Adipose tissue (tissue), 3 donors: ENCODE results near the gene PIP4K2B. TPM values are rescaled to one million over a fixed set of nuclear protein-coding genes. Genes with fewer than 3 reads are reported as not detected.
A peak's percentile ranks its signal among the peaks of the same experiment; 100 is the strongest.

Experiments used
- H3K27ac ChIP-seq: one replicate; pipeline ENCODE4 v1.5.1; 2013; ENCODE audit warnings: low read depth, low read length
- WGBS, 3 donors: extraction: QIAGEN DNeasy Blood & Tissue Kit; methylation state at CpG; one replicate each; pipeline ENCODE4 v1.1.7; 2013; 5-methylcytosine and 5-hydroxymethylcytosine counted together
- polyA plus RNA-seq, 3 donors: library from polyadenylated mRNA; stranded (reverse); fragments of 200-250 nt; gene quantifications; one replicate each; pipeline ENCODE4 v1.2.3, GENCODE V29; 2013
- donor health status: healthy with polysubstance abuse.
- donor health status: Bipolar disorder and iron deficiency.
- donor health status: healthy.

The PIP4K2B gene
- polyA plus RNA-seq, 3 donors: 10.0 to 27.3 (median 18.8) TPM

GRCh38 chr17:38786372-38786771, 13.0 kb downstream of the PIP4K2B start:
- WGBS, 3 donors: 78 to 82% (median 81%) methylated on average over 6 of the region's 6 CpGs
- no peak overlapping the region for H3K27ac ChIP-seq

GRCh38 chr17:38783227-38783626, 16.1 kb downstream of the PIP4K2B start:
- no peak overlapping the region for H3K27ac ChIP-seq
- 91 to 94% (median 94%) methylated on average over 3 of the region's 3 CpGs for WGBS, 3 donors

- 86 to 93% (median 89%) methylated on average over 23 of the region's 23 CpGs for WGBS, 3 donors
- no peak overlapping the region for H3K27ac ChIP-seq
Observed at GRCh38 chr17:38779965-38780752, 19.2 kb downstream of the PIP4K2B start.

GRCh38 chr17:38777641-38778250, 21.6 kb downstream of the PIP4K2B start:
- WGBS, 3 donors: 73 to 81% (median 75%) methylated on average over 7 of the region's 7 CpGs
- H3K27ac ChIP-seq: no peak overlapping the region

GRCh38 chr17:38773258-38773657, 26.1 kb downstream of the PIP4K2B start:
- H3K27ac ChIP-seq: no peak overlapping the region

GRCh38 chr17:38768417-38768816, 30.9 kb downstream of the PIP4K2B start:
- H3K27ac ChIP-seq: no peak overlapping the region
- 56 to 70% (median 60%) methylated on average over 6 of the region's 6 CpGs for WGBS, 3 donors

GRCh38 chr17:38766341-38766740, 33.0 kb downstream of the PIP4K2B start:
- 88 to 91% (median 91%) methylated on average over 5 of the region's 5 CpGs for WGBS, 3 donors
- H3K27ac ChIP-seq: no peak overlapping the region

GRCh38 chr17:38762231-38762630, 37.1 kb downstream of the PIP4K2B start:
- 83 to 87% (median 86%) methylated on average over 3 of the region's 3 CpGs for WGBS, 3 donors

GRCh38 chr17:38761612-38762011, 37.7 kb downstream of the PIP4K2B start:
- H3K27ac ChIP-seq: no peak overlapping the region
- WGBS, 3 donors: 80 to 84% (median 83%) methylated on average over 4 of the region's 4 CpGs

More at GRCh38 chr17:38762231-38762630, 37.1 kb downstream of the PIP4K2B start:
- H3K27ac ChIP-seq: no peak overlapping the region

GRCh38 chr17:38753071-38753506, 46.3 kb downstream of the PIP4K2B start:
- 6 to 8% (median 6%) methylated on average over 22 of the region's 22 CpGs for WGBS, 3 donors
- H3K27ac ChIP-seq: peak overlapping the region; percentile 86

- H3K27ac ChIP-seq: peak within 1 kb of the TSS; percentile 86
- 0% methylated on average over 44 of the region's 44 CpGs for WGBS, 3 donors
Observed at GRCh38 chr17:38752308-38753070, 46.9 kb downstream of the PIP4K2B start, which contains the start of gene PSMB3. Gene PSMB3, plus strand, starts transcription at chr17:38752741. Its CDS starts 86 bp downstream, at chr17:38752827.

- 0 to 1% (median 0%) methylated on average over 44 of the region's 44 CpGs for WGBS, 3 donors
- H3K27ac ChIP-seq: peak overlapping the region; percentile 80
Observed at GRCh38 chr17:38751808-38752307, 47.5 kb downstream of the PIP4K2B start.

- 5 to 10% (median 6%) methylated on average over 10 of the region's 10 CpGs for WGBS, 3 donors
- no peak overlapping the region for H3K27ac ChIP-seq
Observed at GRCh38 chr17:38751144-38751807, 48.1 kb downstream of the PIP4K2B start.

GRCh38 chr17:38750312-38751121, 48.8 kb downstream of the PIP4K2B start:
- WGBS, 3 donors: 22 to 40% (median 22%) methylated on average over 28 of the region's 28 CpGs
- no peak overlapping the region for H3K27ac ChIP-seq

GRCh38 chr17:38750044-38750311, 49.4 kb downstream of the PIP4K2B start:
- no peak overlapping the region for H3K27ac ChIP-seq
- WGBS, 3 donors: 4 to 9% (median 5%) methylated on average over 12 of the region's 12 CpGs

GRCh38 chr17:38749223-38750043, 49.9 kb downstream of the PIP4K2B start:
- H3K27ac ChIP-seq: peak overlapping the region; percentile 11
- whole genome bisulfite sequencing, 3 donors: 0 to 1% (median 0%) methylated on average over 78 to 79 of the region's 79 CpGs

- 1% methylated on average over 30 to 32 of the region's 32 CpGs for WGBS, 3 donors
- peak overlapping the region; percentile 84 for H3K27ac ChIP-seq
Observed at GRCh38 chr17:38748892-38749222, 50.5 kb downstream of the PIP4K2B start.
